GM12892 (cell line): ENCODE results near the gene AKAP10.

ENCODE experiments used
- POLR2A ChIP-seq: IDR thresholded peaks from 2 replicates; pipeline ENCODE4 v1.6.1; 2011; ENCODE audit warnings: low read depth, low read length, control low read depth
- TAF1 ChIP-seq: IDR thresholded peaks from 2 replicates; pipeline ENCODE4 v1.6.1; 2011; ENCODE audit warnings: low read depth, mild to moderate bottlenecking, control low read depth, low read length, borderline replicate concordance

DNA sequence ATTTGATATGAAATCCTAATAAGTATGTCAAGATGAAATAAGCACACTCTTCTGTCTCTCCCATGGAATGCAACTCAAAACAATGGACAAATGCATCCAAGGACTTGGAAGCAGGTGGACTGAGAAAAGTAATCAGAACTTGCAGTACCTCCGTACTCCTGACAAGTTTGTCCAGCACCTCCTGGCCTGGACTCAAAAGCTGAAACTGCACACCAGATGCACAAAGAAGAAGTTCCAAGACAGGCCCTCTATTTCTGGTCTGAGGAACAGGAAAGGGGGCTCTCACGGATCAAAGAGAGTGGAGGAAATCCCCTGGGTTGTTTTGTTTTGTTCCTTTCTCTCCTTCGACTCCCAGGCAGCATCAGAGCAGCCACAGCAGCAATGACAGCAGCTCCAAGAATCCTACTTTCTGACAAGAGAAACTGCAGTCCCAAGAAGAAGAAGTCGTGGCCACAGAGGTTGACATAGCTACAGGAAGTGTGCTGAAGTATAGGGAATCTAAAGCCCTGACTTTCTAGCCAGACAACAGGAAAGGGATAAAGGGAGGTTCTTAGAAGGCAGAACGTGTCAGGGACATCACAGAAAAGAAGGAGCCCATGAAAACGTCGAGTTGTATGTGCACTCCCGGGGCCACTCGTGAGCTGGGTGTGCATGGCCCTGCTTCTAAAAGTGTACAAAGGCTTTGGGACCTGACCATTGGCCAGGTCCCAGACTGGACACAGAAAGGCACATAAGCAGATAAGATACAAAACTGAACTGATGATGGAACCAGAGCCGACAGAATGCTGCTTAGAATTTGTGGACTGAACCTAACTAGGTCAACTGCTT, 29.3 kb downstream of the AKAP10 start:
- no peak for TF ChIP-seq POLR2A
- TF ChIP-seq TAF1, result no peak
